Cardiac fibroblast (primary cell): ENCODE results near the gene RBM10.
A peak's percentile ranks its signal among the peaks of the same experiment; 100 is the strongest.

ENCODE experiments used
- DNase-seq, 2 donors: peaks; one replicate each; pipeline versions ENCODE4 v3.0.0 to v3.0.0-alpha.2; 2010; ENCODE audit warnings: low read depth in 2 of 2
- H3K4me3 ChIP-seq, 2 donors: replicated peaks in 1 of 2; 1 replicate in 1 of 2; 2 replicates in 1 of 2; pipeline ENCODE4 v1.5.1; 2011; ENCODE audit warnings: low read depth in 2 of 2, low read length in 2 of 2, mild to moderate bottlenecking in 2 of 2, moderate library complexity in 1 of 2
- CTCF ChIP-seq: IDR thresholded peaks from one replicate; pipeline ENCODE4 v1.5.1; 2011; ENCODE audit warnings: low read depth, mild to moderate bottlenecking, low read length, inconsistent platforms

RBM10 gene

GRCh38 chrX:47227334-47227583 lies 82.2 kb downstream of the RBM10 start:
- DNase-seq: no peak
- no peak for TF ChIP-seq CTCF
- H3K4me3 ChIP-seq: no peak overlapping the region

- no peak for TF ChIP-seq CTCF
- H3K4me3 ChIP-seq: no peak overlapping the region
- no peak for DNase-seq
Observed at GRCh38 chrX:47228550-47229270, 83.7 kb downstream of the RBM10 start.

GRCh38 chrX:47229427-47229826 lies 84.4 kb downstream of the RBM10 start:
- TF ChIP-seq CTCF: no peak
- no peak overlapping the region for H3K4me3 ChIP-seq
- no peak for DNase-seq

- DNase-seq: no peak
- TF ChIP-seq CTCF: no peak
- H3K4me3 ChIP-seq: no peak overlapping the region
Observed at GRCh38 chrX:47230136-47230868, 85.3 kb downstream of the RBM10 start.

GRCh38 chrX:47231167-47231566 lies 86.1 kb downstream of the RBM10 start:
- TF ChIP-seq CTCF: no peak
- DNase-seq: no peak

GRCh38 chrX:47232197-47232802 lies 87.3 kb downstream of the RBM10 start:
- TF ChIP-seq CTCF: no peak
- no peak for DNase-seq
- H3K4me3 ChIP-seq: peak overlapping the region; percentile 61 to 72

More at GRCh38 chrX:47231167-47231566, 86.1 kb downstream of the RBM10 start:
- no peak overlapping the region for H3K4me3 ChIP-seq
